A375 (cell line): ENCODE data around the gene PTPN1. TPM values are rescaled to one million over a fixed set of nuclear protein-coding genes. Genes with fewer than 3 reads are reported as not detected.

ENCODE experiments used
- small RNA-seq: library from RNA; depleted of rRNA; stranded (forward); fragments of <200 nt; gene quantifications from one replicate; pipeline ENCODE3, GENCODE V24; 2014
- total RNA-seq: library from RNA; depleted of rRNA; stranded (reverse); fragments of >200 nt; shearing (Covaris generic); gene quantifications from 2 replicates; pipeline ENCODE4 v1.2.3, GENCODE V29; 2014; rRNA removed

PTPN1 gene
- 51.2 and 54.0 TPM in 2 replicates for total RNA-seq

GRCh38 chr20:50509923-50510705 lies at the start of gene PTPN1:
PTPN1 (plus strand) TSS chr20:50510383; CDS start chr20:50510528, 145 bp downstream.

Small RNAs within 50 kb of the gene (small RNA-seq; reads per million reads assigned to genes)
- gene COX6CP2 (not detected), gene MIR1302-5 (not detected), gene MIR645 (not detected), gene RF00019 (not detected)

Other genes starting within 250 kb of the PTPN1 start
- 0.05 TPM in 1 of 2 replicates, not detected in the other for gene RIPOR3, start 181.2 kb downstream of the PTPN1 start, total RNA-seq
- gene PARD6B, start 221.2 kb downstream of the PTPN1 start, total RNA-seq: 2.4 and 2.9 TPM in 2 replicates